Endodermal cell (in vitro differentiated cells): ENCODE data around the gene SUSD6. TPM values are rescaled to one million over a fixed set of nuclear protein-coding genes. Genes with fewer than 3 reads are reported as not detected.

ENCODE experiments used
- DNase-seq: peaks from one replicate; pipeline ENCODE4 v3.0.0-alpha.2; 2017
- H3K27ac ChIP-seq: 2 replicates; pipeline ENCODE4 v1.5.1; 2013; ENCODE audit warnings: mild to moderate bottlenecking, low read depth, low read length, moderate library complexity
- H3K27me3 ChIP-seq: 2 replicates; pipeline ENCODE4 v1.6.1; 2013; ENCODE audit warnings: mild to moderate bottlenecking, low read length, moderate library complexity; ENCODE audit not compliant: insufficient read depth, control insufficient read depth, poor library complexity, severe bottlenecking
- H3K36me3 ChIP-seq: 2 replicates; pipeline ENCODE4 v1.7.0; 2013; ENCODE audit warnings: mild to moderate bottlenecking, low read length, moderate library complexity; ENCODE audit not compliant: control insufficient read depth, insufficient read depth
- H3K4me1 ChIP-seq: one replicate; pipeline ENCODE4 v1.7.0; 2013; ENCODE audit warnings: low read length; ENCODE audit not compliant: control insufficient read depth, insufficient read depth
- H3K4me3 ChIP-seq: 2 replicates; pipeline ENCODE4 v1.5.1; 2013; ENCODE audit warnings: mild to moderate bottlenecking, low read length, moderate library complexity
- H3K9ac ChIP-seq: 2 replicates; pipeline ENCODE4 v1.6.1; 2013; ENCODE audit warnings: mild to moderate bottlenecking, low read length, moderate library complexity; ENCODE audit not compliant: poor library complexity, severe bottlenecking; ENCODE audit errors: extremely low read depth
- H3K9me3 ChIP-seq: 2 replicates; pipeline ENCODE4 v1.6.1; 2013; ENCODE audit warnings: mild to moderate bottlenecking, low read length, moderate library complexity; ENCODE audit not compliant: control insufficient read depth
- H3K27ac Mint-ChIP-seq: 2 replicates; pipeline ENCODE4 v1.8.0; 2020; ENCODE audit warnings: mixed read lengths
- H3K27me3 Mint-ChIP-seq: 2 replicates; pipeline ENCODE4 v1.8.0; 2021; ENCODE audit warnings: mild to moderate bottlenecking, mixed read lengths; ENCODE audit not compliant: insufficient read depth
- H3K36me3 Mint-ChIP-seq: 2 replicates; pipeline ENCODE4 v1.8.0; 2020; ENCODE audit warnings: low read depth, mixed read lengths
- H3K4me1 Mint-ChIP-seq: 2 replicates; pipeline ENCODE4 v1.8.0; 2020; ENCODE audit warnings: mixed read lengths
- H3K4me3 Mint-ChIP-seq: 2 replicates; pipeline ENCODE4 v1.8.0; 2020; ENCODE audit warnings: mild to moderate bottlenecking, moderate library complexity, mixed read lengths
- H3K9me3 Mint-ChIP-seq: 2 replicates; pipeline ENCODE4 v1.8.0; 2020; ENCODE audit warnings: mild to moderate bottlenecking, mixed read lengths
- CTCF ChIP-seq: fragments of 200-600 bp; sonication (generic); conservative IDR thresholded peaks from 2 replicates; pipeline ENCODE4 v1.5.0; 2021; ENCODE audit warnings: antibody characterized with exemption, mild to moderate bottlenecking
- WGBS, 2 experiments: methylation state at CpG; one replicate each; pipeline versions ENCODE4 v1.1.5 to v1.1.7; 2013; ENCODE audit warnings: missing lambda C conversion rate in 2 of 2, mixed read lengths in 1 of 2; ENCODE audit not compliant: insufficient coverage in 1 of 2, insufficient read length in 1 of 2; 5-methylcytosine and 5-hydroxymethylcytosine counted together
- total RNA-seq, 2 donors: library from RNA; stranded (reverse); fragmentation: NEBNext Ultra II Directional in 1 of 2; extraction: Animal tissue kit (Norgen Biotek cat#: 25700) in 1 of 2; gene quantifications; 2 replicates in 1 of 2; 3 replicates in 1 of 2; pipeline ENCODE4 v1.2.1, GENCODE V29; 2021

SUSD6 gene
- total RNA-seq, 2 donors from 2014 or later: 5.7 to 5.9 TPM

DNA sequence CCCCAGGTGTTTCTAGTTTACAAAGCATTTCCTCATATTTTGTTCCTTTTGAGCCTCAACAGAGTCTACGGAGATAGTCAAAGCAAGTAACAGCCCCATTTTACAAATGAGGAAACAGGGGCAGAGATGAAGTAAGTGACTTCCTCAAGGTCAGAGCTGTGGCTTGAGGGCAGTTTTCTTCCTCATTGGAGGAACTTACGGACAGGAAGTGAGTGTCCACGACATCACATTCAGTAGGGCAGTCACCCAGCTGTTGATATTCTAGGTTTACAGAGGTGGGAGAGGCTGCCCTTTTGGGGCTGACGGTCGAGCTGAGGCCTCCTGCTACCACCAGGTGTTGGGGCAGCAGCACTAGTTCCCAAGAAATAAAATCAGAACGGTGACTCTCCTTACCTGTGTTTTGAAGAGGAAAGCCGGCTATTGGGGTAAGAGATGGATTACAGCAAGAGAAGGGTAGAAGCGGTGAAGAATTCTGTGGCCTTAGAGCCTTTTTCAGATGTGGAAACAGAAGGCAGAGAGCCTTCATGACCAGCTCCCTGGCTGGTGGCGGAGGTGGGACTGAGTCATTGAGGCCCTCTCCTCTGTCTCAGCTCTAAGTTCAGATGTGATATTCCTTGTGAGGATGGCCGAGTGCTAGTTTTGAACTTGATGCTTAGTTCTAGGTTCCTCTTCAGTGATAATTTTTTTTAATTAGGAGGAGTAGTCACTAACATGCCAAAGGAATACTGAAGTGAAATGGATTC lies 41.7 kb downstream of the SUSD6 start:
- H3K36me3 ChIP-seq: no peaks in the 10 kb centered on the region
- H3K27ac Mint-ChIP-seq: peak overlapping the region; percentile 63
- H3K4me1 ChIP-seq: peaks cover 16% of the 10 kb centered on the region
- no peaks in the 10 kb centered on the region for H3K9me3 ChIP-seq
- H3K36me3 Mint-ChIP-seq: no peaks in the 10 kb centered on the region
- no peak overlapping the region for H3K27ac ChIP-seq
- H3K9ac ChIP-seq: no peak overlapping the region
- 92 to 95% methylated on average over 4 to 10 of the region's 10 CpGs for WGBS, 2 experiments
- peak; percentile 28 for TF ChIP-seq CTCF
- peaks cover 53% of the 10 kb centered on the region for H3K4me1 Mint-ChIP-seq
- H3K27me3 ChIP-seq: no peaks in the 10 kb centered on the region
- no peak for DNase-seq
- no peak overlapping the region for H3K4me3 ChIP-seq
- H3K4me3 Mint-ChIP-seq: no peak overlapping the region
- no peaks in the 10 kb centered on the region for H3K9me3 Mint-ChIP-seq
- no peaks in the 10 kb centered on the region for H3K27me3 Mint-ChIP-seq

GRCh38 chr14:69654116-69654515 lies 42.7 kb downstream of the SUSD6 start:
- H3K36me3 ChIP-seq: no peaks in the 10 kb centered on the region
- TF ChIP-seq CTCF: no peak
- no peaks in the 10 kb centered on the region for H3K9me3 ChIP-seq
- Mint-ChIP-seq H3K4me3 (no peak overlapping the region), H3K4me1 (peaks cover 55% of the 10 kb centered on the region), H3K27ac (no peak overlapping the region), H3K9me3 (no peaks in the 10 kb centered on the region), H3K36me3 (no peaks in the 10 kb centered on the region), H3K27me3 (no peaks in the 10 kb centered on the region)
- H3K9ac ChIP-seq: no peak overlapping the region
- H3K27ac ChIP-seq: no peak overlapping the region
- WGBS, 2 experiments: 86 to 92% methylated on average over 2 to 3 of the region's 3 CpGs
- H3K4me3 ChIP-seq: no peak overlapping the region
- no peaks in the 10 kb centered on the region for H3K27me3 ChIP-seq
- no peak for DNase-seq
- peaks cover 12% of the 10 kb centered on the region for H3K4me1 ChIP-seq

- TF ChIP-seq CTCF: no peak
- Histone ChIP-seq H3K4me3 (no peak overlapping the region), H3K9me3 (no peaks in the 10 kb centered on the region), H3K9ac (no peak overlapping the region), H3K27me3 (no peaks in the 10 kb centered on the region), H3K36me3 (peaks cover 6% of the 10 kb centered on the region), H3K4me1 (peaks cover 12% of the 10 kb centered on the region), H3K27ac (no peak overlapping the region)
- 45 to 58% methylated on average over 7 to 9 of the region's 9 CpGs for WGBS, 2 experiments
- Mint-ChIP-seq H3K27ac (peak overlapping the region; percentile 38), H3K4me3 (no peak overlapping the region), H3K27me3 (no peaks in the 10 kb centered on the region), H3K36me3 (no peaks in the 10 kb centered on the region), H3K9me3 (no peaks in the 10 kb centered on the region), H3K4me1 (peaks cover 45% of the 10 kb centered on the region)
- DNase-seq: peak; percentile 77
Measured at GRCh38 chr14:69657950-69658355, 46.6 kb downstream of the SUSD6 start.
